MCF 10A (cell line): ENCODE data around the gene BAG1. TPM values are rescaled to one million over a fixed set of nuclear protein-coding genes. Genes with fewer than 3 reads are reported as not detected.

Experiments used
- BruUV-seq: library from RNA; stranded (reverse); fragments of 400-500 nt; replicated peaks from 2 replicates; lab custom pipeline; 2021; lab: Mats Ljungman, UMichigan
- CTCF ChIA-PET: fragments of 300-600 bp; sonication (Branson Sonifier 250); formaldehyde crosslinking; extraction: SDS; loops from one replicate; lab custom pipeline; 2021; ENCODE audit warnings: antibody characterized with exemption, inconsistent platforms; lab: Yijun Ruan, JAX
- POLR2A ChIA-PET: fragments of 300-600, 350-650 bp; sonication (Branson Sonifier 250); formaldehyde crosslinking; extraction: SDS; loops from one replicate; lab custom pipeline; 2020; ENCODE audit warnings: antibody characterized with exemption, inconsistent platforms; lab: Yijun Ruan, JAX
- DNase-seq: peaks from one replicate; pipeline ENCODE4 v3.0.0-alpha.2; 2018; ENCODE audit not compliant: unreplicated experiment
- H3K27ac Mint-ChIP-seq: one replicate; pipeline ENCODE4 v1.8.0; 2022; ENCODE audit warnings: mild to moderate bottlenecking, low read depth, mixed read lengths; ENCODE audit not compliant: unreplicated experiment
- H3K27me3 Mint-ChIP-seq: one replicate; pipeline ENCODE4 v1.8.0; 2022; ENCODE audit warnings: mixed read lengths; ENCODE audit not compliant: insufficient read depth, unreplicated experiment
- H3K36me3 Mint-ChIP-seq: one replicate; pipeline ENCODE4 v1.8.0; 2022; ENCODE audit warnings: mild to moderate bottlenecking, moderate library complexity, mixed read lengths; ENCODE audit not compliant: insufficient read depth, unreplicated experiment
- H3K4me1 Mint-ChIP-seq: one replicate; pipeline ENCODE4 v1.8.0; 2022; ENCODE audit warnings: mixed read lengths; ENCODE audit not compliant: insufficient read depth, unreplicated experiment
- H3K4me3 Mint-ChIP-seq: one replicate; pipeline ENCODE4 v1.8.0; 2022; ENCODE audit warnings: mild to moderate bottlenecking, moderate library complexity, mixed read lengths; ENCODE audit not compliant: unreplicated experiment
- H3K9me3 Mint-ChIP-seq: one replicate; pipeline ENCODE4 v1.8.0; 2022; ENCODE audit warnings: mixed read lengths; ENCODE audit not compliant: unreplicated experiment
- intact Hi-C: fragments of 100-400 bp; cut with micrococcal nuclease; formaldehyde crosslinking; loops from 2 replicates; pipeline ENCODE4 v1.14.1; 2022
- total RNA-seq: library from RNA; stranded (reverse); gene quantifications from 2 replicates; pipeline ENCODE4 v1.2.3, GENCODE V29; 2022
- TF ChIP-seq, protein P1 (sequence below): fragments of 200-600 bp; IDR thresholded peaks from one replicate; pipeline ENCODE4 v1.8.0; 2022; ENCODE audit warnings: antibody characterized with exemption, mild to moderate bottlenecking; ENCODE audit not compliant: unreplicated experiment

The BAG1 gene
- total RNA-seq, 1 experiment from 2014 or later = 91.8 TPM

DNA sequence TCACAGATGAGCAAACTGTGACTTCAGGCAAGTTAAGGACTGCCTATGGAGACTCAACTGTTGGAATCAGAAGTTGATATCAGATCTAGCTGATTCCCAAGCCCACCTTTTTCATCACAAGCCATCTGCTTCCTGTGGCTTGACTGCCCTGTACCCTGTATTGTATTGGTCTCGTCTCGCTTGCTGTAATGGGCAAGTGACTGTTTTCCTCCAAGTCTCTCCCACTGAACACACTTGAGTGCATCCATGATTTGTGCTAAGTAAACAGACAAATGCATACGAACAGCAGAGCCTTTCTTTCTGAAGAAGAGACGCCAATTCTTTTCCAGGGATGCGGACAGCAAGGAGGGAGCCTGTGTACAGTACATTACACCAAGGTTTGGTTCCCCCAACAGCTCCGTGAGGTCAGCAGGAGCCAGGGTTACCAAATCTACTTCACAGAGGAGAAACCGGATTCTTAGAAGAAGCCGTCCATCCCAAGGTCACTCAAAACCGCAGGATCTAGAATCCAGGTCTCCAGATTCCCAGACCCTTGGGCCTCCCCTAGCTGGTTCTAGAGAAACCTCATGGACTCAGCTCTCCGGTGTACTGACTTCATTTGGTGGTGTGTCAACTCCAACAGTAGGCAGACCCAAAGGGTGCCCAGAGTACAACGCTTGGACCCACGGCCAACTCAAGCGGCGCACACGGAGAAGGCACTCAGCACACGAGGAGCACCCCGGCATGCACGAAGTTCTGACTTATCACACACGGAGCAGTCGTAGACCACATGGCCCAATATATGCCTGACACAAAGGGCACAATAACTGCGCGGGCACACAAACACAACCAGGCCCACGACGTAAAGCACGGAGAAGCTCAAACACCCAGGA is 1.1 kb downstream of the BAG1 start:
- H3K27ac Mint-ChIP-seq = peak overlapping the region; percentile 95
- no peaks in the 10 kb centered on the region for H3K9me3 Mint-ChIP-seq
- peak; percentile 27 for DNase-seq
- BruUV-seq = no TSS peak
- H3K36me3 Mint-ChIP-seq = peaks cover 72% of the 10 kb centered on the region
- no peaks in the 10 kb centered on the region for H3K27me3 Mint-ChIP-seq
- peaks cover 40% of the 10 kb centered on the region for H3K4me1 Mint-ChIP-seq
- intact Hi-C loops = loop anchor here (1.0 to 2.0 kb wide), 6 partner anchors 27 to 187 kb away; partner anchors contain the start of genes NFX1 and SMU1
- H3K4me3 Mint-ChIP-seq = peak overlapping the region; percentile 99
- TF ChIP-seq, protein P1, sequence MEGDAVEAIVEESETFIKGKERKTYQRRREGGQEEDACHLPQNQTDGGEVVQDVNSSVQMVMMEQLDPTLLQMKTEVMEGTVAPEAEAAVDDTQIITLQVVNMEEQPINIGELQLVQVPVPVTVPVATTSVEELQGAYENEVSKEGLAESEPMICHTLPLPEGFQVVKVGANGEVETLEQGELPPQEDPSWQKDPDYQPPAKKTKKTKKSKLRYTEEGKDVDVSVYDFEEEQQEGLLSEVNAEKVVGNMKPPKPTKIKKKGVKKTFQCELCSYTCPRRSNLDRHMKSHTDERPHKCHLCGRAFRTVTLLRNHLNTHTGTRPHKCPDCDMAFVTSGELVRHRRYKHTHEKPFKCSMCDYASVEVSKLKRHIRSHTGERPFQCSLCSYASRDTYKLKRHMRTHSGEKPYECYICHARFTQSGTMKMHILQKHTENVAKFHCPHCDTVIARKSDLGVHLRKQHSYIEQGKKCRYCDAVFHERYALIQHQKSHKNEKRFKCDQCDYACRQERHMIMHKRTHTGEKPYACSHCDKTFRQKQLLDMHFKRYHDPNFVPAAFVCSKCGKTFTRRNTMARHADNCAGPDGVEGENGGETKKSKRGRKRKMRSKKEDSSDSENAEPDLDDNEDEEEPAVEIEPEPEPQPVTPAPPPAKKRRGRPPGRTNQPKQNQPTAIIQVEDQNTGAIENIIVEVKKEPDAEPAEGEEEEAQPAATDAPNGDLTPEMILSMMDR = no peak
- ChIA-PET POLR2A (interaction anchor here (0.6 to 7.9 kb wide), 20 partner anchors 10 to 239 kb away, joined by 3 to 387 read pairs (median 7); partner anchors contain the start of genes B4GALT1, DNAJA1, NFX1 and NOL6), CTCF (interaction anchor here (0.6 to 4.8 kb wide), 9 partner anchors 9 to 153 kb away, joined by 3 to 30 read pairs (median 5); no protein-coding TSS in a partner anchor)

DNA sequence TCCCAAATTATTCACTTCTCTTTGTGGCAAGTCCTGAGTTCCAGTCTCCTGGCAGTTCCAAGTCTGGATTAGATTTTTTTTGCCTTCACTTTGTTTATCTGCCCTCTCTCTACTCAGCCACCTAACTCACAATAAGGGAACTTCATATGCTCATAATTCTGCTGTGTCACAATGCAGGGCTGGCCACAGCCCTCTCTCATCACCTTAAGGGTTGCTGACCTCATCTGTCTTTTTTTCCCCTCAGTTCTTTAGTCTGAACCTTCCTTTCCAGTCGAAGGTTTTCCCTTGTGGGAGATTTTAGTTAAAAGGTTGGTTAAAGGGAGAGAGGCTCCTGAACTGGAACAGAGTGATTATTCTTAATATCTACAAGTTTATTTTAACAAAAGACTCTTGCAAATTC is 4.1 kb downstream of the BAG1 start:
- H3K36me3 Mint-ChIP-seq = peaks cover 81% of the 10 kb centered on the region
- peak overlapping the region; percentile 3 for H3K4me3 Mint-ChIP-seq
- H3K4me1 Mint-ChIP-seq = peaks cover 28% of the 10 kb centered on the region
- CTCF ChIA-PET = no interaction called here
- intact Hi-C loops = no loop called here
- peak overlapping the region; percentile 59 for H3K27ac Mint-ChIP-seq
- no peaks in the 10 kb centered on the region for H3K9me3 Mint-ChIP-seq
- POLR2A ChIA-PET = interaction anchor here (0.9 to 13.7 kb wide), 2 partner anchors 24 to 34 kb away, joined by 3 to 259 read pairs; partner anchors contain the start of gene SPINK4
- no peak for DNase-seq
- TSS peak; percentile 0 for BruUV-seq
- TF ChIP-seq, protein P1 = no peak
- no peaks in the 10 kb centered on the region for H3K27me3 Mint-ChIP-seq

DNA sequence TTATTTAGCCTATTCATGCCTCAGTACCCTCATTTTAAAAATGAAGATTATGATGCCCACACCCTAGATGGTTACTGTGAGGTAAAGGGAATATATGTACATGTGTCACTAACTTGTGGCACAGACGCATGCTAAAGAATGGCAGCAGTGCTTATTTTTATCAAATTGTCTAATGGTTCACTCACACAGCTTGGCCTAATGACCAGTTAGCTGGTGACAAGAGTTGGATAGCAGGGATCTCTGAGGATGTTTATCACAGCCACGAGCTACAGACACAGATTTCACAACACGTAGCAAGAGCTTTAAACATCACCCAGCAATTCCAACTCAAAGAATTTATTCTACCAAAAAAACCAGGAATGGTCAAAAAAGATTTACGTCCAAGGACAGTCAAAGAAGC is 7.2 kb downstream of the BAG1 start:
- H3K4me3 Mint-ChIP-seq = no peak overlapping the region
- no peak for DNase-seq
- H3K27ac Mint-ChIP-seq = no peak overlapping the region
- no peaks in the 10 kb centered on the region for H3K9me3 Mint-ChIP-seq
- TF ChIP-seq, protein P1 = no peak
- ChIA-PET CTCF (interaction anchor here (0.7 to 1.1 kb wide), 2 partner anchors 10 to 22 kb away, joined by 3 read pairs; no protein-coding TSS in a partner anchor), POLR2A (interaction anchor here (13.7 kb wide), 1 partner anchor 21 kb away, joined by 259 read pairs; the partner anchor contains the start of gene SPINK4)
- H3K4me1 Mint-ChIP-seq = peaks cover 27% of the 10 kb centered on the region
- BruUV-seq = no TSS peak
- intact Hi-C loops = no loop called here
- H3K27me3 Mint-ChIP-seq = no peaks in the 10 kb centered on the region
- H3K36me3 Mint-ChIP-seq = peaks cover 97% of the 10 kb centered on the region

DNA sequence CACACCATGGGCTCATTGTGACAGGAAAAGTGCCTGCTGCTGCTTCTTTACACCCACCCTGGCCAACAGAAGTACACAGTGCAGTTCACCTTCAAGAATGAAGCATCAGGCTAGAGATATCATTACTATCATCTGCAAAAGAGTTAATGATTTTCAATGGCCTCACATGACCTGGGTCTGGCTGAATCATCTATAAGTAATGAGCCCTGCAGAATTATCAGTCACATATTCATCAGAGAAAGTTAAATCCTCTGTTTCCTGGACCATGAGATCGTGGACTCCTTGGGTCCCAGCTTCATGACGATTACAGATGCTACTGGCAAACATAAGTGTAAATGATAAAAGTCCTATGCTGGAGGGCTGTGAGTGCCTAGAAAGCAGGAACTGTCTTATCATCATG is 8.3 kb downstream of the BAG1 start:
- ChIA-PET POLR2A (interaction anchor here (7.0 to 13.7 kb wide), 2 partner anchors 8 to 20 kb away, joined by 94 to 259 read pairs; partner anchors contain the start of genes BAG1, CHMP5 and SPINK4), CTCF (interaction anchor here (0.5 kb wide), 1 partner anchor 18 kb away, joined by 3 read pairs; no protein-coding TSS in a partner anchor)
- Mint-ChIP-seq H3K36me3 (peaks cover 96% of the 10 kb centered on the region), H3K9me3 (no peaks in the 10 kb centered on the region), H3K4me3 (no peak overlapping the region), H3K4me1 (peaks cover 29% of the 10 kb centered on the region), H3K27ac (no peak overlapping the region), H3K27me3 (no peaks in the 10 kb centered on the region)
- intact Hi-C loops = no loop called here
- BruUV-seq = no TSS peak
- no peak for DNase-seq
- TF ChIP-seq, protein P1 = no peak
